NCI-H1436 (cell line): ENCODE results near the gene PTPRD.
"Not testable (repeated sequence)": the region's sequence is repeated elsewhere in the genome, so short reads cannot be mapped to it uniquely, and the experiment has no call there.

Source experiments
- DNase-seq: peaks from one replicate; lab custom pipeline; 2025; lab: John Stamatoyannopoulos, UW

PTPRD gene

GRCh38 chr9:9170439-9171134 is 1442.2 kb downstream of the PTPRD start:
- no peak for DNase-seq

- DNase-seq, result peak; percentile 87
These were observed 1470.8 kb downstream of the PTPRD start for GRCh38 chr9:9142001-9142400.

GRCh38 chr9:9133526-9133925 is 1479.3 kb downstream of the PTPRD start:
- DNase-seq, result no peak

- DNase-seq, result no peak
These were observed 1488.2 kb downstream of the PTPRD start for GRCh38 chr9:9124616-9125015.

GRCh38 chr9:9122230-9122875 is 1490.4 kb downstream of the PTPRD start:
- DNase-seq, result no peak

- DNase-seq, result no peak
These were observed 1494.9 kb downstream of the PTPRD start for GRCh38 chr9:9117866-9118265.

GRCh38 chr9:9112001-9112720 is 1500.6 kb downstream of the PTPRD start:
- DNase-seq, result no peak

- DNase-seq, result no peak
These were observed 1504.2 kb downstream of the PTPRD start for GRCh38 chr9:9108641-9109040.

- DNase-seq, result no peak
These were observed 1510.5 kb downstream of the PTPRD start for GRCh38 chr9:9102295-9102694.

- no peak for DNase-seq
These were observed 1512.7 kb downstream of the PTPRD start for GRCh38 chr9:9100070-9100469.

- DNase-seq, result no peak
These were observed 1513.2 kb downstream of the PTPRD start for GRCh38 chr9:9099646-9100045.

- DNase-seq, result not testable (repeated sequence)
These were observed 1515.5 kb downstream of the PTPRD start for GRCh38 chr9:9097254-9097653.

GRCh38 chr9:9091387-9091786 is 1521.4 kb downstream of the PTPRD start:
- no peak for DNase-seq

- DNase-seq, result no peak
These were observed 1533.3 kb downstream of the PTPRD start for GRCh38 chr9:9079473-9079872.

GRCh38 chr9:9078301-9078700 is 1534.5 kb downstream of the PTPRD start:
- no peak for DNase-seq

- DNase-seq, result no peak
These were observed 1551.2 kb downstream of the PTPRD start for GRCh38 chr9:9061627-9062026.

GRCh38 chr9:9054354-9054992 is 1558.3 kb downstream of the PTPRD start:
- DNase-seq, result no peak

- DNase-seq, result no peak
These were observed 1567.2 kb downstream of the PTPRD start for GRCh38 chr9:9045572-9045971.

- no peak for DNase-seq
These were observed 1567.7 kb downstream of the PTPRD start for GRCh38 chr9:9045072-9045471.

GRCh38 chr9:9043788-9044187 is 1569.0 kb downstream of the PTPRD start:
- DNase-seq, result not testable (repeated sequence)

- no peak for DNase-seq
These were observed 1571.0 kb downstream of the PTPRD start for GRCh38 chr9:9041756-9042155.

- no peak for DNase-seq
These were observed 1579.8 kb downstream of the PTPRD start for GRCh38 chr9:9033022-9033421.

GRCh38 chr9:9016597-9016996 is 1596.2 kb downstream of the PTPRD start:
- no peak for DNase-seq
